Measurements from ENCODE around the gene COL28A1. TPM values are rescaled to one million over a fixed set of nuclear protein-coding genes. Genes with fewer than 3 reads are reported as not detected.

COL28A1 gene
- total and polyA plus RNA-seq, 8 donors: 0.73 to 2.8 (median 2.1) TPM

GRCh38 chr7:7504910-7505704 is 30.6 kb downstream of the COL28A1 start:
- no peak overlapping the region for H3K4me3 ChIP-seq
- intact Hi-C loops (cut with DNase I): no loop called here
- H3K27ac ChIP-seq: no peak overlapping the region
- no peaks in the 10 kb centered on the region for H3K27me3 ChIP-seq
- H3K9me3 ChIP-seq: no peaks in the 10 kb centered on the region
- ATAC-seq (no peak), DNase-seq (no peak)
- H3K4me1 ChIP-seq: no peaks in the 10 kb centered on the region
- H3K36me3 ChIP-seq: no peaks in the 10 kb centered on the region
- no peak for TF ChIP-seq CTCF (IDR thresholded peaks at IDR 0.05)

- H3K4me3 ChIP-seq: no peak overlapping the region
- H3K4me1 ChIP-seq: no peaks in the 10 kb centered on the region
- intact Hi-C loops (cut with DNase I): no loop called here
- TF ChIP-seq CTCF (IDR thresholded peaks at IDR 0.05): no peak
- DNase-seq (no peak), ATAC-seq (no peak)
- no peaks in the 10 kb centered on the region for H3K27me3 ChIP-seq
- no peaks in the 10 kb centered on the region for H3K9me3 ChIP-seq
- H3K27ac ChIP-seq: no peak overlapping the region
- H3K36me3 ChIP-seq: no peaks in the 10 kb centered on the region
Observed at GRCh38 chr7:7499892-7500291, 35.8 kb downstream of the COL28A1 start.

- TF ChIP-seq CTCF (IDR thresholded peaks at IDR 0.05): no peak
- Histone ChIP-seq H3K36me3 (no peaks in the 10 kb centered on the region), H3K27me3 (no peaks in the 10 kb centered on the region), H3K9me3 (no peaks in the 10 kb centered on the region), H3K4me1 (no peaks in the 10 kb centered on the region), H3K27ac (no peak overlapping the region), H3K4me3 (no peak overlapping the region)
- ATAC-seq: no peak
- DNase-seq: no peak
- intact Hi-C loops (cut with DNase I): no loop called here
Observed at GRCh38 chr7:7498856-7499255, 36.8 kb downstream of the COL28A1 start.

GRCh38 chr7:7496311-7496710 is 39.4 kb downstream of the COL28A1 start:
- intact Hi-C loops (cut with DNase I): no loop called here
- H3K27ac ChIP-seq: no peak overlapping the region
- no peaks in the 10 kb centered on the region for H3K27me3 ChIP-seq
- no peaks in the 10 kb centered on the region for H3K36me3 ChIP-seq
- DNase-seq (no peak), ATAC-seq (no peak)
- no peak overlapping the region for H3K4me3 ChIP-seq
- H3K9me3 ChIP-seq: no peaks in the 10 kb centered on the region
- H3K4me1 ChIP-seq: no peaks in the 10 kb centered on the region
- TF ChIP-seq CTCF (IDR thresholded peaks at IDR 0.05): no peak

GRCh38 chr7:7495171-7495570 is 40.5 kb downstream of the COL28A1 start:
- intact Hi-C loops (cut with DNase I): no loop called here
- DNase-seq: no peak
- no peaks in the 10 kb centered on the region for H3K9me3 ChIP-seq

More at GRCh38 chr7:7495171-7495570, 40.5 kb downstream of the COL28A1 start:
- no peak for ATAC-seq
- Histone ChIP-seq H3K4me1 (no peaks in the 10 kb centered on the region), H3K27me3 (no peaks in the 10 kb centered on the region), H3K36me3 (no peaks in the 10 kb centered on the region), H3K4me3 (no peak overlapping the region), H3K27ac (no peak overlapping the region)
- no peak for TF ChIP-seq CTCF (IDR thresholded peaks at IDR 0.05)
